H1 (cell line): Measurements from ENCODE around the gene NUP98. TPM values are rescaled to one million over a fixed set of nuclear protein-coding genes. Genes with fewer than 3 reads are reported as not detected.

Experiments
- SIN3A ChIP-seq, 2 experiments: IDR thresholded peaks in 1 of 2; conservative IDR thresholded peaks in 1 of 2; 2 replicates each; pipeline ENCODE4 v1.6.1; 2011 to 2012; ENCODE audit warnings: low read length in 2 of 2, improper control_type of control experiment in 1 of 2, low read depth in 1 of 2, mild to moderate bottlenecking in 1 of 2
- polyA plus RNA-seq, 7 experiments: library from polyadenylated mRNA; depleted of rRNA in 3 of 7; stranded (reverse) in 5 of 7; unstranded in 2 of 7; fragments of >200 nt in 5 of 7; fragments of 200-250 nt in 2 of 7; gene quantifications; 1 replicate in 5 of 7; 2 replicates in 1 of 7; 4 replicates in 1 of 7; pipeline versions ENCODE4 v1.2.1 to v1.2.3, GENCODE V29; 2011 to 2013; ENCODE audit warnings: missing spikeins in 2 of 7, mixed read lengths in 2 of 7
- total RNA-seq: library from RNA; stranded (reverse); fragmentation: NEBNext Ultra II Directional; extraction: Animal tissue kit (Norgen Biotek cat#: 25700); gene quantifications from 2 replicates; pipeline ENCODE4 v1.2.1, GENCODE V29; 2021
- TF ChIP-seq, protein P1 (sequence below): fragments of 300-600 bp; sonication (generic); IDR thresholded peaks from 2 replicates; pipeline ENCODE4 v1.7.1; 2012; ENCODE audit warnings: low read length, moderate library complexity, mild to moderate bottlenecking, inconsistent platforms; ENCODE audit not compliant: insufficient replicate concordance

The NUP98 gene
- total and polyA plus RNA-seq, 2 of the 8 experiments (the other 6 are each of a cell fraction or from before 2014, with no cell fraction given): 98.6 to 261 TPM

DNA sequence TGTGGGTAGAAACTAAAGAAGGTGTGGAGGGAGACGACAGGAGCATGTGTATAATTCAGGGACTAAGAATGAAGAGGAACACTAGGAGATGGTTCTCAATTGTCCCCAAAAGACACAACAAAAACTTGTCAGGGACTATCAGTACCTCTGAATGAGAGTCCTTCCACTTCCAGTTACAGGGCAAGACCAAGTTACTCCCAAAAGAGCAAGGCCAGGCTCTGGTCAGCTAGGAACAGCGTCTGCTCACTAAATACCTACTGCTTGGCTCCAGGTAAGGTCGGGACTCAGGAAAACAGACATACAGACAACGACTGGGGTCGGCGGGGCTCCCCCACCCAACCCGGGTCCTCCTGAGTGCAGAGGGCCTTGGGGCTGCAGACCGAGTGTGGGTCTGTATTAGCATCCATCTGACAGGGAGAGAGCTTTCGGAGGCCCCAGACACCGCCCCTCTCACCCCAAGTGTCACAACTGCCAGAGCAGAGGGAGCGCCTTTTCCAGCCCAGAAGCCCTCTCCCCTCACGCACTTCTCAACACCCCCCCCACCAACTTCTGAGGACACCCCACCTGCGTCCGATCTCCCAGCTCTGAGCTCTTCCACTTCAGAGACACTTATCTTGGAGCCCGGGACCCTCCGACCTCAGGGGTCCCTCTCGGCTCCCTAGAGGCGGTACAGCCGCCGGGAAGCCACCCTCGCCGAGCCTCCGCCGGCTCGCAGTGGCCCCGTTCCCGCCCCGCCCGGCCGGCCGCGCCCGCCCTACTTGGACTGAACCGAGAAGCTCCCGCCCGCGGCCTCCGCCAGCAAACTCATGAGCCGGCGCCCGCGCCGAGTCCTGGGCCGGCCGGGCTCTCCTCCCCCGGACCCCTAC lies 42.9 kb upstream of the NUP98 start (continued):
- TF ChIP-seq, protein P1, sequence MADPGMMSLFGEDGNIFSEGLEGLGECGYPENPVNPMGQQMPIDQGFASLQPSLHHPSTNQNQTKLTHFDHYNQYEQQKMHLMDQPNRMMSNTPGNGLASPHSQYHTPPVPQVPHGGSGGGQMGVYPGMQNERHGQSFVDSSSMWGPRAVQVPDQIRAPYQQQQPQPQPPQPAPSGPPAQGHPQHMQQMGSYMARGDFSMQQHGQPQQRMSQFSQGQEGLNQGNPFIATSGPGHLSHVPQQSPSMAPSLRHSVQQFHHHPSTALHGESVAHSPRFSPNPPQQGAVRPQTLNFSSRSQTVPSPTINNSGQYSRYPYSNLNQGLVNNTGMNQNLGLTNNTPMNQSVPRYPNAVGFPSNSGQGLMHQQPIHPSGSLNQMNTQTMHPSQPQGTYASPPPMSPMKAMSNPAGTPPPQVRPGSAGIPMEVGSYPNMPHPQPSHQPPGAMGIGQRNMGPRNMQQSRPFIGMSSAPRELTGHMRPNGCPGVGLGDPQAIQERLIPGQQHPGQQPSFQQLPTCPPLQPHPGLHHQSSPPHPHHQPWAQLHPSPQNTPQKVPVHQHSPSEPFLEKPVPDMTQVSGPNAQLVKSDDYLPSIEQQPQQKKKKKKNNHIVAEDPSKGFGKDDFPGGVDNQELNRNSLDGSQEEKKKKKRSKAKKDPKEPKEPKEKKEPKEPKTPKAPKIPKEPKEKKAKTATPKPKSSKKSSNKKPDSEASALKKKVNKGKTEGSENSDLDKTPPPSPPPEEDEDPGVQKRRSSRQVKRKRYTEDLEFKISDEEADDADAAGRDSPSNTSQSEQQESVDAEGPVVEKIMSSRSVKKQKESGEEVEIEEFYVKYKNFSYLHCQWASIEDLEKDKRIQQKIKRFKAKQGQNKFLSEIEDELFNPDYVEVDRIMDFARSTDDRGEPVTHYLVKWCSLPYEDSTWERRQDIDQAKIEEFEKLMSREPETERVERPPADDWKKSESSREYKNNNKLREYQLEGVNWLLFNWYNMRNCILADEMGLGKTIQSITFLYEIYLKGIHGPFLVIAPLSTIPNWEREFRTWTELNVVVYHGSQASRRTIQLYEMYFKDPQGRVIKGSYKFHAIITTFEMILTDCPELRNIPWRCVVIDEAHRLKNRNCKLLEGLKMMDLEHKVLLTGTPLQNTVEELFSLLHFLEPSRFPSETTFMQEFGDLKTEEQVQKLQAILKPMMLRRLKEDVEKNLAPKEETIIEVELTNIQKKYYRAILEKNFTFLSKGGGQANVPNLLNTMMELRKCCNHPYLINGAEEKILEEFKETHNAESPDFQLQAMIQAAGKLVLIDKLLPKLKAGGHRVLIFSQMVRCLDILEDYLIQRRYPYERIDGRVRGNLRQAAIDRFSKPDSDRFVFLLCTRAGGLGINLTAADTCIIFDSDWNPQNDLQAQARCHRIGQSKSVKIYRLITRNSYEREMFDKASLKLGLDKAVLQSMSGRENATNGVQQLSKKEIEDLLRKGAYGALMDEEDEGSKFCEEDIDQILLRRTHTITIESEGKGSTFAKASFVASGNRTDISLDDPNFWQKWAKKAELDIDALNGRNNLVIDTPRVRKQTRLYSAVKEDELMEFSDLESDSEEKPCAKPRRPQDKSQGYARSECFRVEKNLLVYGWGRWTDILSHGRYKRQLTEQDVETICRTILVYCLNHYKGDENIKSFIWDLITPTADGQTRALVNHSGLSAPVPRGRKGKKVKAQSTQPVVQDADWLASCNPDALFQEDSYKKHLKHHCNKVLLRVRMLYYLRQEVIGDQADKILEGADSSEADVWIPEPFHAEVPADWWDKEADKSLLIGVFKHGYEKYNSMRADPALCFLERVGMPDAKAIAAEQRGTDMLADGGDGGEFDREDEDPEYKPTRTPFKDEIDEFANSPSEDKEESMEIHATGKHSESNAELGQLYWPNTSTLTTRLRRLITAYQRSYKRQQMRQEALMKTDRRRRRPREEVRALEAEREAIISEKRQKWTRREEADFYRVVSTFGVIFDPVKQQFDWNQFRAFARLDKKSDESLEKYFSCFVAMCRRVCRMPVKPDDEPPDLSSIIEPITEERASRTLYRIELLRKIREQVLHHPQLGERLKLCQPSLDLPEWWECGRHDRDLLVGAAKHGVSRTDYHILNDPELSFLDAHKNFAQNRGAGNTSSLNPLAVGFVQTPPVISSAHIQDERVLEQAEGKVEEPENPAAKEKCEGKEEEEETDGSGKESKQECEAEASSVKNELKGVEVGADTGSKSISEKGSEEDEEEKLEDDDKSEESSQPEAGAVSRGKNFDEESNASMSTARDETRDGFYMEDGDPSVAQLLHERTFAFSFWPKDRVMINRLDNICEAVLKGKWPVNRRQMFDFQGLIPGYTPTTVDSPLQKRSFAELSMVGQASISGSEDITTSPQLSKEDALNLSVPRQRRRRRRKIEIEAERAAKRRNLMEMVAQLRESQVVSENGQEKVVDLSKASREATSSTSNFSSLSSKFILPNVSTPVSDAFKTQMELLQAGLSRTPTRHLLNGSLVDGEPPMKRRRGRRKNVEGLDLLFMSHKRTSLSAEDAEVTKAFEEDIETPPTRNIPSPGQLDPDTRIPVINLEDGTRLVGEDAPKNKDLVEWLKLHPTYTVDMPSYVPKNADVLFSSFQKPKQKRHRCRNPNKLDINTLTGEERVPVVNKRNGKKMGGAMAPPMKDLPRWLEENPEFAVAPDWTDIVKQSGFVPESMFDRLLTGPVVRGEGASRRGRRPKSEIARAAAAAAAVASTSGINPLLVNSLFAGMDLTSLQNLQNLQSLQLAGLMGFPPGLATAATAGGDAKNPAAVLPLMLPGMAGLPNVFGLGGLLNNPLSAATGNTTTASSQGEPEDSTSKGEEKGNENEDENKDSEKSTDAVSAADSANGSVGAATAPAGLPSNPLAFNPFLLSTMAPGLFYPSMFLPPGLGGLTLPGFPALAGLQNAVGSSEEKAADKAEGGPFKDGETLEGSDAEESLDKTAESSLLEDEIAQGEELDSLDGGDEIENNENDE: no peak
- TF ChIP-seq SIN3A (conservative IDR thresholded peaks at IDR 0.05 in 1 of 2, IDR thresholded peaks at IDR 0.05 in 1 of 2; ENCODE audit: low read depth in 1 of 2, low read length in 2 of 2): peak; percentile 62 to 63; a peak in 1 of 4 replicates
